AG04449 (cell line): ENCODE data around the gene CFAP107.

ENCODE experiments used
- CTCF ChIA-PET: fragments of 350-600 bp; formaldehyde crosslinking; extraction: SDS; loops from one replicate; lab custom pipeline; 2021; ENCODE audit warnings: antibody characterized with exemption; lab: Yijun Ruan, JAX
- POLR2A ChIA-PET: fragments of 400-600, 350-600 bp; formaldehyde crosslinking; extraction: SDS; loops from one replicate; lab custom pipeline; 2020; ENCODE audit warnings: antibody characterized with exemption, inconsistent platforms; lab: Yijun Ruan, JAX
- DNase-seq: peaks from one replicate; pipeline ENCODE4 v3.0.0-alpha.2; 2010; ENCODE audit warnings: low read depth, low spot score
- H3K4me3 ChIP-seq: 2 replicates; pipeline ENCODE4 v1.5.1; 2011; ENCODE audit warnings: low read depth, mild to moderate bottlenecking, control low read depth, low read length
- CTCF ChIP-seq: IDR thresholded peaks from one replicate; pipeline ENCODE4 v1.5.1; 2011; ENCODE audit warnings: mild to moderate bottlenecking, moderate library complexity, low read length, control low read depth, inconsistent platforms; ENCODE audit not compliant: insufficient read depth; ENCODE audit errors: missing control alignments

The CFAP107 gene

GRCh38 chr1:12738934-12739333 lies 7.1 kb upstream of the CFAP107 start:
- H3K4me3 ChIP-seq = no peak overlapping the region
- POLR2A ChIA-PET = no interaction called here
- no peak for DNase-seq
- CTCF ChIA-PET = no interaction called here
- TF ChIP-seq CTCF = no peak

DNA sequence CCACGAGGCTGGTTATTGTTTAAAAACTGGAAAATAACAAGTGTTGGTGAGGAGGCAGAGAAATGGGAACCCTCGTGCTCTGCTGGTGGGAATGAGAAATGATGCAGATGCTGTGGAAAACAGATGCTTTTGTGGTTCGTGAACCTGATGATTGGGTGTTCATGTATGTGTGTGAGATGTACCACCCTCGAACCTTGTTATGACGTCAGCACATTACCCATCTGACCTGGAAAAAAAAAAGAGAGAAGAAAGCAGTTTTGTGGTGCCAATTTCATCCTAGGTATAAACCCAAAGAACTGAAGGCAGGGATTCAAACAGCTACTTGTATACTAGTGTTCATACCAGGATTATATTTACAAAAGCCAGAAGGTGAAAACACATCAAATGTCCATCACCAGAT lies 6.4 kb upstream of the CFAP107 start:
- TF ChIP-seq CTCF = no peak
- no peak for DNase-seq
- POLR2A ChIA-PET = no interaction called here

DNA sequence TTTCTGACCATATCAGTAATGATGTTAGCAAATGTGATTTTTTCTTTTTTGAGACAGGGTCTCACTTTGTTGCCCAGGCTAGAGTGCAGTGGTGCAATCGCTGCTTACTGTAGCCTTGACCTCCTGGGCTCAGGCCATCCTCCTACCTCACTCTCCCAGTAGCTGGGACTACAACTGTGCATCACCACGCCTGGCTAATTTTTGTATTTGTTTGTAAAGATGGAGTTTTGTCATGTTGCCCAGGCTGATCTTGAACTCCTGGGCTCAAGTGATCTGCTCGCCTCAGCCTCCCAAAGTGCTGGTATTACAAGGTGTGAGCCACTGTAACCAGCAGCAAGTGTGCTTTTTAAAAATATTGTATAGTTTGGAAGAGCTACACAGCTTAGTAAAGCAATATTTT lies 4.1 kb upstream of the CFAP107 start:
- no peak for TF ChIP-seq CTCF
- DNase-seq = no peak
- CTCF ChIA-PET = no interaction called here
- H3K4me3 ChIP-seq = no peak overlapping the region
- POLR2A ChIA-PET = no interaction called here

More for the DNA sequence above, 6.4 kb upstream of the CFAP107 start:
- CTCF ChIA-PET = no interaction called here
- no peak overlapping the region for H3K4me3 ChIP-seq

GRCh38 chr1:12745126-12745991 lies 641 bp upstream of the CFAP107 start:
- ChIA-PET POLR2A (no interaction called here), CTCF (no interaction called here)
- no peak for DNase-seq
- H3K4me3 ChIP-seq = no peak overlapping the region
- TF ChIP-seq CTCF = no peak

DNA sequence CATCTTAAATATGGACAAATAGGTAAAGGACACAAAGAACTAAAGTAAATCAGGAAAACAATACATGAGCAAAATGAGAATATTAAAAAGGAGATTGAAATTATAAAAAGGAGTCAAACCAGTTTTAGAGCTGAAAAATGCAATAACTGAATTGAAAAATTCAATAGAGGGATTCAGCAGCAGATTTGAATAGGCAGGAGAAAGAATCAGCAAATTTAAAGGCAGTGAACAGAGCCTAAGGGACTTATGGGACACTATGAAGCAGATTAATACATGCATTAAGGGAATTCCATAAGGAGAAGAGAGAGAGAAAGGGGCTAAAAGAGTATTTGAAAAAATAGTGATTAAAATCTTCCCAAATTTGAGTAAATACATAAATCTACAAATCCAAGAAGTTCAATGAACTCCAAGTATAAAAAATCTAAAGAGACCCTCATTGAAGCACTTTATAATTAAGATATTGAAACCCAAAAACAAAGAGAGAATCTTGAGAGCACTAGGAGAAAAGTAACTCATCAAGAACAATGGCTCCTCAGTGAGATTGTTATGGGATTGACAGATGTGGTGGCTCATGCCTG lies 2.9 kb downstream of the CFAP107 start:
- POLR2A ChIA-PET = no interaction called here
- DNase-seq = no peak
- CTCF ChIA-PET = no interaction called here
- TF ChIP-seq CTCF = no peak
- no peak overlapping the region for H3K4me3 ChIP-seq

DNA sequence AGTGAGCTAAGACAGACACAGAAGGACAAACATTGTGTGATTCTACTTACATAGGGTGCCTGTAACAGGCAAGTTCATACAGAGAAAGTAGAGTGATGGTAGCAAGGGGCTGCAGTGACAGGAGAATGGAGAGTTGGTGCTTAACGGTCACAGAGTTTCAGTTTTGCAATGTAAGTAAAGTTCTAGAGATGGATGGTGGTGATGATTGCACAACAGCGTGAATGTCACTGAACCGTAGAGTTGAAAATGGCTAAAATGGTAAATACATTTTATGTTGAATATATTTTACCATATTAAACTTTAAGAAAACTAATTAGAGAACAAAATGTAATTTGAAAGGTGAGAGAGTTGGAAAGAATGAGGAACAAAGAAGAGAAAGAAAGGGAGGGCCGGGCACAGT lies 8.7 kb downstream of the CFAP107 start:
- ChIA-PET POLR2A (no interaction called here), CTCF (no interaction called here)
- TF ChIP-seq CTCF = no peak
- DNase-seq = no peak
- no peak overlapping the region for H3K4me3 ChIP-seq
